Kidney epithelial cell (primary cell): Measurements from ENCODE around the gene TAF4. TPM values are rescaled to one million over a fixed set of nuclear protein-coding genes. Genes with fewer than 3 reads are reported as not detected.

Source experiments
- DNase-seq: peaks from one replicate; pipeline ENCODE4 v3.0.0-alpha.2; 2010; ENCODE audit warnings: low read depth
- H3K27me3 ChIP-seq: 2 replicates; pipeline ENCODE4 v1.6.0; 2011; ENCODE audit warnings: low read length; ENCODE audit not compliant: control insufficient read depth, insufficient read depth
- H3K36me3 ChIP-seq: 2 replicates; pipeline ENCODE4 v1.5.1; 2011; ENCODE audit warnings: low read length; ENCODE audit not compliant: control insufficient read depth, insufficient read depth
- H3K4me3 ChIP-seq: 2 replicates; pipeline ENCODE4 v1.5.1; 2011; ENCODE audit warnings: low read depth, mild to moderate bottlenecking, control low read depth, low read length
- CTCF ChIP-seq: IDR thresholded peaks from 2 replicates; pipeline ENCODE4 v1.5.1; 2011; ENCODE audit warnings: mild to moderate bottlenecking, moderate library complexity, low read length, control low read depth, inconsistent platforms; ENCODE audit not compliant: insufficient read depth, poor library complexity, severe bottlenecking
- total RNA-seq: library from RNA; depleted of rRNA; stranded (reverse); fragments of >200 nt; gene quantifications from 2 replicates; pipeline ENCODE4 v1.2.3, GENCODE V29; 2015

TAF4 gene
- total RNA-seq, 1 donor from 2014 or later: 5.9 TPM

- DNase-seq: no peak
- no peak for TF ChIP-seq CTCF
- Histone ChIP-seq H3K4me3 (no peak overlapping the region), H3K36me3 (no peaks in the 10 kb centered on the region), H3K27me3 (peaks cover 47% of the 10 kb centered on the region)
Measured at GRCh38 chr20:61963885-61964674, 101.6 kb downstream of the TAF4 start.

- TF ChIP-seq CTCF: no peak
- Histone ChIP-seq H3K36me3 (no peaks in the 10 kb centered on the region), H3K27me3 (peaks cover 42% of the 10 kb centered on the region), H3K4me3 (no peak overlapping the region)
- DNase-seq: no peak
Measured at GRCh38 chr20:61963149-61963548, 102.5 kb downstream of the TAF4 start.

GRCh38 chr20:61960836-61961235 lies 104.8 kb downstream of the TAF4 start:
- no peak for TF ChIP-seq CTCF
- DNase-seq: no peak
- Histone ChIP-seq H3K36me3 (no peaks in the 10 kb centered on the region), H3K4me3 (no peak overlapping the region), H3K27me3 (peaks cover 28% of the 10 kb centered on the region)

GRCh38 chr20:61958773-61959700 lies 106.6 kb downstream of the TAF4 start:
- Histone ChIP-seq H3K36me3 (no peaks in the 10 kb centered on the region), H3K4me3 (no peak overlapping the region), H3K27me3 (peaks cover 24% of the 10 kb centered on the region)
- DNase-seq: no peak
- no peak for TF ChIP-seq CTCF

GRCh38 chr20:61957961-61958715 lies 107.5 kb downstream of the TAF4 start:
- no peak for TF ChIP-seq CTCF
- no peak overlapping the region for H3K4me3 ChIP-seq
- peaks cover 29% of the 10 kb centered on the region for H3K27me3 ChIP-seq
- no peaks in the 10 kb centered on the region for H3K36me3 ChIP-seq
- no peak for DNase-seq
